HepG2 (cell line): ENCODE measurements around the gene MRPL51. TPM values are rescaled to one million over a fixed set of nuclear protein-coding genes. Genes with fewer than 3 reads are reported as not detected.

Experiments used
- ARNTL ChIP-seq: sonication (generic); formaldehyde crosslinking; IDR thresholded peaks from 2 replicates; pipeline ENCODE4 v1.4.0; 2020; ENCODE audit warnings: mild to moderate bottlenecking, missing genetic modification reagents
- GTF2F1 ChIP-seq: fragments of 150-350 bp; IDR thresholded peaks from 2 replicates; pipeline ENCODE4 v1.6.1; 2014; ENCODE audit warnings: low read length
- HOXA5 ChIP-seq: sonication (generic); formaldehyde crosslinking; IDR thresholded peaks from 2 replicates; pipeline ENCODE4 v1.4.0; 2020; ENCODE audit warnings: missing genetic modification reagents
- JUNB ChIP-seq: sonication (generic); formaldehyde crosslinking; IDR thresholded peaks from 2 replicates; pipeline ENCODE4 v1.8.0; 2022; ENCODE audit warnings: missing genetic modification reagents, mild to moderate bottlenecking, borderline replicate concordance
- RBFOX2 ChIP-seq: fragments of 200-400 bp; formaldehyde crosslinking; IDR thresholded peaks from 2 replicates; pipeline ENCODE4 v1.6.1; 2017; ENCODE audit warnings: low read depth, mild to moderate bottlenecking, low read length
- SPEN ChIP-seq: sonication (generic); formaldehyde crosslinking; IDR thresholded peaks from 2 replicates; pipeline ENCODE4 v1.5.1; 2020; ENCODE audit warnings: low read depth, mild to moderate bottlenecking, missing genetic modification reagents
- WIZ ChIP-seq: sonication (generic); formaldehyde crosslinking; IDR thresholded peaks from 2 replicates; pipeline ENCODE4 v1.5.1; 2020; ENCODE audit warnings: mild to moderate bottlenecking, missing genetic modification reagents
- ZFP37 ChIP-seq: sonication (generic); formaldehyde crosslinking; IDR thresholded peaks from 2 replicates; pipeline ENCODE4 v1.4.0; 2020; ENCODE audit warnings: missing genetic modification reagents, borderline replicate concordance
- ZNF180 ChIP-seq: sonication (generic); formaldehyde crosslinking; IDR thresholded peaks from 2 replicates; pipeline ENCODE4 v1.4.0; 2020; ENCODE audit warnings: low read depth, missing genetic modification reagents, borderline replicate concordance
- ZNF230 ChIP-seq: sonication (generic); formaldehyde crosslinking; IDR thresholded peaks from 2 replicates; pipeline ENCODE4 v1.4.0; 2020; ENCODE audit warnings: mild to moderate bottlenecking, missing genetic modification reagents
- ZNF460 ChIP-seq: sonication (generic); formaldehyde crosslinking; IDR thresholded peaks from 2 replicates; pipeline ENCODE4 v1.5.1; 2020; ENCODE audit warnings: missing genetic modification reagents, mild to moderate bottlenecking, borderline replicate concordance
- ZNF605 ChIP-seq: sonication (generic); formaldehyde crosslinking; IDR thresholded peaks from 2 replicates; pipeline ENCODE4 v1.8.0; 2022; ENCODE audit warnings: mild to moderate bottlenecking, missing genetic modification reagents
- ZNF7 ChIP-seq: IDR thresholded peaks from 2 replicates; pipeline ENCODE4 v1.6.1; 2016; ENCODE audit warnings: missing biosample characterization, missing genetic modification reagents
- ZNF878 ChIP-seq: sonication (generic); formaldehyde crosslinking; IDR thresholded peaks from 2 replicates; pipeline ENCODE4 v1.8.1; 2023; ENCODE audit warnings: mild to moderate bottlenecking, missing genetic modification reagents, moderate library complexity
- polyA plus RNA-seq, 8 experiments: library from polyadenylated mRNA; depleted of rRNA in 3 of 8; stranded (reverse) in 7 of 8; unstranded in 1 of 8; fragments of >200 nt; fragmentation: Illumina TruSeq in 4 of 8; extraction: Trizol in 4 of 8; gene quantifications; 2 replicates each; pipeline versions ENCODE4 v1.2.1 to v1.2.3, GENCODE V29; 2011 to 2016; ENCODE audit warnings: low read depth in 4 of 8, missing spikeins in 1 of 8, mixed read lengths in 1 of 8; ENCODE audit not compliant: insufficient read depth in 1 of 8
- total RNA-seq, 5 experiments: library from RNA; depleted of rRNA; stranded (reverse); fragments of >200 nt; fragmentation: Illumina TruSeq; extraction: Trizol; gene quantifications; 2 replicates each; pipeline ENCODE4 v1.2.3, GENCODE V29; 2016; ENCODE audit warnings: low read depth in 1 of 5
- TF ChIP-seq, protein P1 (sequence below): sonication (generic); formaldehyde crosslinking; IDR thresholded peaks from 2 replicates; pipeline ENCODE4 v1.5.1; 2020; ENCODE audit warnings: mild to moderate bottlenecking, missing genetic modification reagents, borderline replicate concordance
- TF ChIP-seq, protein P2 (sequence below): sonication (generic); formaldehyde crosslinking; IDR thresholded peaks from 2 replicates; pipeline ENCODE4 v1.4.0; 2020; ENCODE audit warnings: missing genetic modification reagents, borderline replicate concordance
- TF ChIP-seq, protein P3 (sequence below): sonication (generic); formaldehyde crosslinking; IDR thresholded peaks from 2 replicates; pipeline ENCODE4 v1.4.0; 2020; ENCODE audit warnings: mild to moderate bottlenecking, missing genetic modification reagents

The MRPL51 gene
- total and polyA plus RNA-seq, 2 of the 13 experiments (the other 11 are each of a cell fraction or from before 2014, with no cell fraction given): 64.8 to 278 TPM

DNA sequence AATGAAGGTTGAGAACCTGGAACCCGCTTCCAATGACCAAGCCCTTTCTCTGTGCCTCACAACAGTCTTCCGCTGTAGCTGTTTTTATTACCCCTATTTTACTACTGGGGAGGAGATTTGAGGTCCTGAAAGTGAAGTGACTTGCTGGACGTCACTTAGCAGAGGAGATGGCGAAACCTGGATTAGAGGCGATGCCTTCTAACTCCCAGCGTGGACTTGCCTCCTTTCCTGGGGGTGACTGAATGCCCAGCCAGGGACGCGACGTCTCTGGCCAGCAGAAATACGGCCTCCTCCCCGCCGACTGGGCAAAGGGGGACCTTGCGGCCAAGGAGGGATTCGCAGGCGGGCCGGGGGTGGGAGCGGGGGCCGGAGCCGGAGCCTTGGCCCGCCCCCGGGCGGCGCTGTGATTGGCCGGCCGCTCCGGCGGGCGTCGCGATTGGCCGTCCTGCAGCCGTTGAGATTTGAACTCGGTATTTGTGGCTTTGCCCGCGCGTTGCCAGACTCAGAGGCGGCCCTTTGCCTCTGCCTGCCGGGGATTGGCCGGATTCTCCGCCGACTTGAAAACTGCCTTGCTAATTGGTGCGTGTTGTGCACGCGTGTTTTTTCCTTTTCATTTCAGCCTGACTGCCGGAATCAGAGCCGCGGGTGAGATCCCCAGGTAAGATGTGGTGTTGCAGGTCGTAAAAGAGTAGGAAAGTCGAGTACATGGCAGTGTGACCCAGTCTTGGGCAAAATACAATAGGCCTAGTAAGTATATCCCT, 615 bp upstream of the MRPL51 start, which contains the start of gene NCAPD2 (continued):
- TF ChIP-seq JUNB (CRISPR knock-in tag) (0 out of 2 replicates have a peak, but pooled peaks have one; percentile 23), ZNF605 (peak; percentile 55; the same call in 1 of the 2 replicates), ZNF230 (CRISPR knock-in tag) (0 out of 2 replicates have a peak, but pooled peaks have one; percentile 40), HOXA5 (CRISPR knock-in tag) (peak; percentile 83), ZNF7 (CRISPR knock-in tag) (no peak), GTF2F1 (no peak), ZFP37 (0 out of 2 replicates have a peak, but pooled peaks have one; percentile 5), WIZ (CRISPR knock-in tag) (no peak), SPEN (CRISPR knock-in tag) (peak; percentile 14; the same call in 1 of the 2 replicates), ZNF180 (CRISPR knock-in tag) (no peak), ZNF878 (CRISPR knock-in tag) (0 out of 2 replicates have a peak, but pooled peaks have one; percentile 68), ZNF460 (CRISPR knock-in tag) (no peak), ARNTL (CRISPR knock-in tag) (no peak), RBFOX2 (peak; percentile 83)
- TF ChIP-seq, protein P1, sequence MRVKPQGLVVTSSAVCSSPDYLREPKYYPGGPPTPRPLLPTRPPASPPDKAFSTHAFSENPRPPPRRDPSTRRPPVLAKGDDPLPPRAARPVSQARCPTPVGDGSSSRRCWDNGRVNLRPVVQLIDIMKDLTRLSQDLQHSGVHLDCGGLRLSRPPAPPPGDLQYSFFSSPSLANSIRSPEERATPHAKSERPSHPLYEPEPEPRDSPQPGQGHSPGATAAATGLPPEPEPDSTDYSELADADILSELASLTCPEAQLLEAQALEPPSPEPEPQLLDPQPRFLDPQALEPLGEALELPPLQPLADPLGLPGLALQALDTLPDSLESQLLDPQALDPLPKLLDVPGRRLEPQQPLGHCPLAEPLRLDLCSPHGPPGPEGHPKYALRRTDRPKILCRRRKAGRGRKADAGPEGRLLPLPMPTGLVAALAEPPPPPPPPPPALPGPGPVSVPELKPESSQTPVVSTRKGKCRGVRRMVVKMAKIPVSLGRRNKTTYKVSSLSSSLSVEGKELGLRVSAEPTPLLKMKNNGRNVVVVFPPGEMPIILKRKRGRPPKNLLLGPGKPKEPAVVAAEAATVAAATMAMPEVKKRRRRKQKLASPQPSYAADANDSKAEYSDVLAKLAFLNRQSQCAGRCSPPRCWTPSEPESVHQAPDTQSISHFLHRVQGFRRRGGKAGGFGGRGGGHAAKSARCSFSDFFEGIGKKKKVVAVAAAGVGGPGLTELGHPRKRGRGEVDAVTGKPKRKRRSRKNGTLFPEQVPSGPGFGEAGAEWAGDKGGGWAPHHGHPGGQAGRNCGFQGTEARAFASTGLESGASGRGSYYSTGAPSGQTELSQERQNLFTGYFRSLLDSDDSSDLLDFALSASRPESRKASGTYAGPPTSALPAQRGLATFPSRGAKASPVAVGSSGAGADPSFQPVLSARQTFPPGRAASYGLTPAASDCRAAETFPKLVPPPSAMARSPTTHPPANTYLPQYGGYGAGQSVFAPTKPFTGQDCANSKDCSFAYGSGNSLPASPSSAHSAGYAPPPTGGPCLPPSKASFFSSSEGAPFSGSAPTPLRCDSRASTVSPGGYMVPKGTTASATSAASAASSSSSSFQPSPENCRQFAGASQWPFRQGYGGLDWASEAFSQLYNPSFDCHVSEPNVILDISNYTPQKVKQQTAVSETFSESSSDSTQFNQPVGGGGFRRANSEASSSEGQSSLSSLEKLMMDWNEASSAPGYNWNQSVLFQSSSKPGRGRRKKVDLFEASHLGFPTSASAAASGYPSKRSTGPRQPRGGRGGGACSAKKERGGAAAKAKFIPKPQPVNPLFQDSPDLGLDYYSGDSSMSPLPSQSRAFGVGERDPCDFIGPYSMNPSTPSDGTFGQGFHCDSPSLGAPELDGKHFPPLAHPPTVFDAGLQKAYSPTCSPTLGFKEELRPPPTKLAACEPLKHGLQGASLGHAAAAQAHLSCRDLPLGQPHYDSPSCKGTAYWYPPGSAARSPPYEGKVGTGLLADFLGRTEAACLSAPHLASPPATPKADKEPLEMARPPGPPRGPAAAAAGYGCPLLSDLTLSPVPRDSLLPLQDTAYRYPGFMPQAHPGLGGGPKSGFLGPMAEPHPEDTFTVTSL (CRISPR knock-in tag): 0 out of 2 replicates have a peak, but pooled peaks have one; percentile 40
- TF ChIP-seq, protein P2, sequence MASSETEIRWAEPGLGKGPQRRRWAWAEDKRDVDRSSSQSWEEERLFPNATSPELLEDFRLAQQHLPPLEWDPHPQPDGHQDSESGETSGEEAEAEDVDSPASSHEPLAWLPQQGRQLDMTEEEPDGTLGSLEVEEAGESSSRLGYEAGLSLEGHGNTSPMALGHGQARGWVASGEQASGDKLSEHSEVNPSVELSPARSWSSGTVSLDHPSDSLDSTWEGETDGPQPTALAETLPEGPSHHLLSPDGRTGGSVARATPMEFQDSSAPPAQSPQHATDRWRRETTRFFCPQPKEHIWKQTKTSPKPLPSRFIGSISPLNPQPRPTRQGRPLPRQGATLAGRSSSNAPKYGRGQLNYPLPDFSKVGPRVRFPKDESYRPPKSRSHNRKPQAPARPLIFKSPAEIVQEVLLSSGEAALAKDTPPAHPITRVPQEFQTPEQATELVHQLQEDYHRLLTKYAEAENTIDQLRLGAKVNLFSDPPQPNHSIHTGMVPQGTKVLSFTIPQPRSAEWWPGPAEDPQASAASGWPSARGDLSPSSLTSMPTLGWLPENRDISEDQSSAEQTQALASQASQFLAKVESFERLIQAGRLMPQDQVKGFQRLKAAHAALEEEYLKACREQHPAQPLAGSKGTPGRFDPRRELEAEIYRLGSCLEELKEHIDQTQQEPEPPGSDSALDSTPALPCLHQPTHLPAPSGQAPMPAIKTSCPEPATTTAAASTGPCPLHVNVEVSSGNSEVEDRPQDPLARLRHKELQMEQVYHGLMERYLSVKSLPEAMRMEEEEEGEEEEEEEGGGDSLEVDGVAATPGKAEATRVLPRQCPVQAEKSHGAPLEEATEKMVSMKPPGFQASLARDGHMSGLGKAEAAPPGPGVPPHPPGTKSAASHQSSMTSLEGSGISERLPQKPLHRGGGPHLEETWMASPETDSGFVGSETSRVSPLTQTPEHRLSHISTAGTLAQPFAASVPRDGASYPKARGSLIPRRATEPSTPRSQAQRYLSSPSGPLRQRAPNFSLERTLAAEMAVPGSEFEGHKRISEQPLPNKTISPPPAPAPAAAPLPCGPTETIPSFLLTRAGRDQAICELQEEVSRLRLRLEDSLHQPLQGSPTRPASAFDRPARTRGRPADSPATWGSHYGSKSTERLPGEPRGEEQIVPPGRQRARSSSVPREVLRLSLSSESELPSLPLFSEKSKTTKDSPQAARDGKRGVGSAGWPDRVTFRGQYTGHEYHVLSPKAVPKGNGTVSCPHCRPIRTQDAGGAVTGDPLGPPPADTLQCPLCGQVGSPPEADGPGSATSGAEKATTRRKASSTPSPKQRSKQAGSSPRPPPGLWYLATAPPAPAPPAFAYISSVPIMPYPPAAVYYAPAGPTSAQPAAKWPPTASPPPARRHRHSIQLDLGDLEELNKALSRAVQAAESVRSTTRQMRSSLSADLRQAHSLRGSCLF (CRISPR knock-in tag): no peak
- TF ChIP-seq, protein P3, sequence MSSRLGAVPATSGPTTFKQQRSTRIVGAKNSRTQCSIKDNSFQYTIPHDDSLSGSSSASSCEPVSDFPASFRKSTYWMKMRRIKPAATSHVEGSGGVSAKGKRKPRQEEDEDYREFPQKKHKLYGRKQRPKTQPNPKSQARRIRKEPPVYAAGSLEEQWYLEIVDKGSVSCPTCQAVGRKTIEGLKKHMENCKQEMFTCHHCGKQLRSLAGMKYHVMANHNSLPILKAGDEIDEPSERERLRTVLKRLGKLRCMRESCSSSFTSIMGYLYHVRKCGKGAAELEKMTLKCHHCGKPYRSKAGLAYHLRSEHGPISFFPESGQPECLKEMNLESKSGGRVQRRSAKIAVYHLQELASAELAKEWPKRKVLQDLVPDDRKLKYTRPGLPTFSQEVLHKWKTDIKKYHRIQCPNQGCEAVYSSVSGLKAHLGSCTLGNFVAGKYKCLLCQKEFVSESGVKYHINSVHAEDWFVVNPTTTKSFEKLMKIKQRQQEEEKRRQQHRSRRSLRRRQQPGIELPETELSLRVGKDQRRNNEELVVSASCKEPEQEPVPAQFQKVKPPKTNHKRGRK (CRISPR knock-in tag): no peak
